SU-DHL-6 (cell line): ENCODE data around the gene ELF2.

Source experiments
- H2AFZ ChIP-seq: fragments of 200-600 bp; sonication (generic); 2 replicates; pipeline ENCODE4 v1.6.1; 2014; ENCODE audit warnings: low read depth, mild to moderate bottlenecking, moderate library complexity, mixed read lengths, antibody characterized with exemption, low read length; ENCODE audit not compliant: severe bottlenecking
- H3F3A ChIP-seq: fragments of 200-600 bp; shearing (Covaris generic); 2 replicates; pipeline ENCODE4 v1.6.0; 2016; ENCODE audit warnings: antibody characterized with exemption, mild to moderate bottlenecking; ENCODE audit not compliant: insufficient read depth
- H3K27ac ChIP-seq: fragments of 200-600 bp; sonication (generic); 2 replicates; pipeline ENCODE4 v1.5.1; 2016; ENCODE audit warnings: low read depth, mild to moderate bottlenecking, low read length, moderate library complexity, mixed read lengths
- H3K27me3 ChIP-seq: fragments of 200-600 bp; sonication (generic), shearing (Covaris generic); 2 replicates; pipeline ENCODE4 v1.6.0; 2014; ENCODE audit warnings: mild to moderate bottlenecking, low read length
- H3K36me3 ChIP-seq: fragments of 200-600 bp; sonication (generic); 2 replicates; pipeline ENCODE4 v1.6.1; 2014; ENCODE audit warnings: mild to moderate bottlenecking, low read length, mixed read lengths
- H3K4me2 ChIP-seq: fragments of 300-600, 200-600 bp; shearing (Covaris generic), sonication (generic); 2 replicates; pipeline ENCODE4 v1.6.0; 2014; ENCODE audit warnings: low read length, low read depth, mild to moderate bottlenecking; ENCODE audit not compliant: poor library complexity, severe bottlenecking
- H3K4me3 ChIP-seq: fragments of 200-600 bp; sonication (generic); 2 replicates; pipeline ENCODE4 v1.5.1; 2014; ENCODE audit warnings: antibody characterized with exemption, low read length, mild to moderate bottlenecking, mixed read lengths; ENCODE audit not compliant: insufficient read depth, poor library complexity, severe bottlenecking
- H3K79me2 ChIP-seq: fragments of 200-600 bp; sonication (generic); 2 replicates; pipeline ENCODE4 v1.6.1; 2014; ENCODE audit warnings: mild to moderate bottlenecking, low read length, moderate library complexity; ENCODE audit not compliant: insufficient read depth
- H3K9ac ChIP-seq: fragments of 200-600 bp; sonication (generic); 2 replicates; pipeline ENCODE4 v1.7.0; 2014; ENCODE audit warnings: mild to moderate bottlenecking, low read length
- H3K9me2 ChIP-seq: fragments of 200-600 bp; sonication (generic); replicated peaks from 2 replicates; pipeline ENCODE4 v1.6.1; 2014; ENCODE audit warnings: low read length; ENCODE audit not compliant: insufficient read depth
- H3K9me3 ChIP-seq: fragments of 200-600 bp; sonication (generic); 2 replicates; pipeline ENCODE4 v1.6.1; 2014; ENCODE audit warnings: low read length, mixed read lengths; ENCODE audit not compliant: insufficient read depth
- H4K20me1 ChIP-seq: fragments of 200-600 bp; sonication (generic); 2 replicates; pipeline ENCODE4 v1.6.1; 2014; ENCODE audit warnings: low read depth, mild to moderate bottlenecking, antibody characterized with exemption, low read length, moderate library complexity, mixed read lengths
- EZH2phosphoT487 ChIP-seq: fragments of 200-600 bp; sonication (generic), shearing (Covaris generic); conservative IDR thresholded peaks from 2 replicates; pipeline ENCODE4 v1.6.1; 2018; ENCODE audit warnings: mild to moderate bottlenecking, antibody characterized with exemption, low read length, moderate library complexity, mixed read lengths
- TF ChIP-seq, protein P1 (sequence below): fragments of 200-600 bp; sonication (generic); IDR thresholded peaks from one replicate; pipeline ENCODE4 v1.5.1; 2017; ENCODE audit warnings: antibody characterized with exemption, mild to moderate bottlenecking, low read length, moderate library complexity; ENCODE audit not compliant: insufficient read depth, poor library complexity, severe bottlenecking

The ELF2 gene

DNA sequence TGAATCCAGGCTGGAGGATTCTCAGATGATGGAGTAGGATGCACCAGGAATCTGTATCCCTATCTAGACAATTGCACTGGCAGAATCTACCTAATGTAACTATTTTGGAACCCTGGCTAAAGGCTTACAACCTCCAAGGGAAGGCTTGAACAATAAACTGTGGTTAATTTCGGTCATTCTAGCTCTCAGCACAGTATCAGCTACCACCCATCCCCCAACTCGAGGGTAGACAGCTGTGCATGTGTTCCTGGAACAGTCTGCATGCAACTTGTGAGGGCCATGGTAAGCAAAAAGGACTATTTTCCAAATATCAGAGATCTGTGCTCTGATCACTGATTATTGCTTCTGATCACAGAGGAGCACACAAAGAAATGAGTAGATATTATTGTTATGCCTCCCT, 34.0 kb downstream of the ELF2 start:
- Histone ChIP-seq H3F3A (no peaks in the 10 kb centered on the region), H3K27me3 (no peaks in the 10 kb centered on the region), H4K20me1 (no peaks in the 10 kb centered on the region), H3K27ac (no peak overlapping the region), H3K9me2 (no peaks in the 10 kb centered on the region), H3K9me3 (no peaks in the 10 kb centered on the region), H3K79me2 (no peaks in the 10 kb centered on the region), H2AFZ (no peak overlapping the region), H3K4me2 (no peak overlapping the region), H3K9ac (no peak overlapping the region), H3K4me3 (no peak overlapping the region), H3K36me3 (no peaks in the 10 kb centered on the region)
- TF ChIP-seq, protein P1, sequence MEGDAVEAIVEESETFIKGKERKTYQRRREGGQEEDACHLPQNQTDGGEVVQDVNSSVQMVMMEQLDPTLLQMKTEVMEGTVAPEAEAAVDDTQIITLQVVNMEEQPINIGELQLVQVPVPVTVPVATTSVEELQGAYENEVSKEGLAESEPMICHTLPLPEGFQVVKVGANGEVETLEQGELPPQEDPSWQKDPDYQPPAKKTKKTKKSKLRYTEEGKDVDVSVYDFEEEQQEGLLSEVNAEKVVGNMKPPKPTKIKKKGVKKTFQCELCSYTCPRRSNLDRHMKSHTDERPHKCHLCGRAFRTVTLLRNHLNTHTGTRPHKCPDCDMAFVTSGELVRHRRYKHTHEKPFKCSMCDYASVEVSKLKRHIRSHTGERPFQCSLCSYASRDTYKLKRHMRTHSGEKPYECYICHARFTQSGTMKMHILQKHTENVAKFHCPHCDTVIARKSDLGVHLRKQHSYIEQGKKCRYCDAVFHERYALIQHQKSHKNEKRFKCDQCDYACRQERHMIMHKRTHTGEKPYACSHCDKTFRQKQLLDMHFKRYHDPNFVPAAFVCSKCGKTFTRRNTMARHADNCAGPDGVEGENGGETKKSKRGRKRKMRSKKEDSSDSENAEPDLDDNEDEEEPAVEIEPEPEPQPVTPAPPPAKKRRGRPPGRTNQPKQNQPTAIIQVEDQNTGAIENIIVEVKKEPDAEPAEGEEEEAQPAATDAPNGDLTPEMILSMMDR: no peak
- TF ChIP-seq EZH2phosphoT487: no peak

DNA sequence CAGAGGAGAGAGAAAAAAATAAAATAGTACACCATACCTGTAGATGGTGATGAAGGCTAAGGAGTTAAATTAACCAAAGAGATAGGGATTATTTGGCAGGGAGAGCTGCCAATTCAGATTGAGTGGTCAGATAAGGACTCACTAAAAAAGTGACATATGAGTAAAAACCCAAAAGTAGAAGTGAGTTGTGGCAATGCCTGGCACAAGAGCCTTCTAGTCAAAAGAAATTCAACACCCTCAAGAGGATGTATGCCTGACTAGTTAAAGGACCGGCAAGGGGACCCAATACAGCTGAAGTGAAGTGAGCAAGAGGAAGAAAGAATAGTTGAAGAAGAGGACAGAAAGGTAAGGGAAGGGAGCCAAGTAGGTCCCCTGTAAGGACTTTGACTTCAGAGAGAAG, 34.9 kb downstream of the ELF2 start:
- no peak overlapping the region for H3K4me3 ChIP-seq
- H3K27me3 ChIP-seq: no peaks in the 10 kb centered on the region
- H2AFZ ChIP-seq: no peak overlapping the region
- no peaks in the 10 kb centered on the region for H3K9me3 ChIP-seq
- no peak overlapping the region for H3K27ac ChIP-seq
- H4K20me1 ChIP-seq: no peaks in the 10 kb centered on the region
- H3K79me2 ChIP-seq: no peaks in the 10 kb centered on the region
- H3K36me3 ChIP-seq: no peaks in the 10 kb centered on the region
- no peak overlapping the region for H3K4me2 ChIP-seq
- no peaks in the 10 kb centered on the region for H3K9me2 ChIP-seq
- TF ChIP-seq, protein P1: no peak
- TF ChIP-seq EZH2phosphoT487: no peak
- H3F3A ChIP-seq: no peaks in the 10 kb centered on the region
- H3K9ac ChIP-seq: no peak overlapping the region

DNA sequence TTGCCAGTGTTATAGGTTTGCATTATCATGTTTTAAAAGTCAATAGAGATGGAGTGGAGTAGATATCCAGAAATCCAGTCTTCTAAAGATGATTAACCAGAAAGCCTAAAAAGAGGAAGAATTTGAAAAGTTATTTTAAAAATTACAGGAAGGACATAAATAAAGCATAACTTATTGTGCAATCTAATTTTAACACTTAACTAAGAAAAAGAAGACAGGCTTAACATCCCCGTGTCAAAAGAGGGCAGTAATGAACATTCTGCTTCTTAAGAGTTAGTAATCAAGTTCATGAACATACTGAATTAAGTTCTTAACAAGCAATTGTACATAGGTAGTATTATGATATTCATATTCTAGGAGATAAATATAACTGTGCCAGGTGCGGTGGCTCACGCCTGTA, 39.3 kb downstream of the ELF2 start:
- H3K27ac ChIP-seq: no peak overlapping the region
- H3K4me2 ChIP-seq: no peak overlapping the region
- H3K27me3 ChIP-seq: no peaks in the 10 kb centered on the region
- H3K9me3 ChIP-seq: no peaks in the 10 kb centered on the region
- H2AFZ ChIP-seq: no peak overlapping the region
- no peaks in the 10 kb centered on the region for H4K20me1 ChIP-seq
- H3F3A ChIP-seq: no peaks in the 10 kb centered on the region
- no peaks in the 10 kb centered on the region for H3K36me3 ChIP-seq
- no peaks in the 10 kb centered on the region for H3K9me2 ChIP-seq
- H3K79me2 ChIP-seq: no peaks in the 10 kb centered on the region
- no peak overlapping the region for H3K4me3 ChIP-seq
- TF ChIP-seq, protein P1: no peak
- no peak for TF ChIP-seq EZH2phosphoT487
- no peak overlapping the region for H3K9ac ChIP-seq
